ENCODE data around the gene CLIC3.
A peak's percentile ranks its signal among the peaks of the same experiment; 100 is the strongest.

Gene CLIC3

GRCh38 chr9:136982232-136983051 is 13.9 kb downstream of the CLIC3 start, which contains the start of gene LCNL1:
Gene LCNL1, plus strand, starts transcription at chr9:136982993. Its CDS starts 594 bp downstream, at chr9:136983587.
- FAIRE-seq (no peak), DNase-seq (ENCODE audit: low spot score) (no peak)

GRCh38 chr9:136981588-136982231 is 14.7 kb downstream of the CLIC3 start:
- FAIRE-seq (no peak), DNase-seq (ENCODE audit: low spot score) (no peak)

GRCh38 chr9:136980669-136981478 is 15.5 kb downstream of the CLIC3 start:
- FAIRE-seq, result no peak
- DNase-seq (ENCODE audit: low spot score), result no peak

GRCh38 chr9:136979769-136980587 is 16.4 kb downstream of the CLIC3 start:
- DNase-seq (ENCODE audit: low spot score), result no peak
- no peak for FAIRE-seq

- DNase-seq (ENCODE audit: low spot score) (no peak), FAIRE-seq (no peak)
Observed at GRCh38 chr9:136978865-136979544, 17.4 kb downstream of the CLIC3 start.

GRCh38 chr9:136978073-136978864 is 18.1 kb downstream of the CLIC3 start:
- DNase-seq (ENCODE audit: low spot score), result no peak
- FAIRE-seq, result no peak

GRCh38 chr9:136977649-136978072 is 18.7 kb downstream of the CLIC3 start:
- FAIRE-seq, result no peak

GRCh38 chr9:136977223-136977622 is 19.1 kb downstream of the CLIC3 start, which contains the start of gene PTGDS:
Gene PTGDS, plus strand, starts transcription at chr9:136977504. Its CDS starts 75 bp downstream, at chr9:136977579.
- DNase-seq (ENCODE audit: low spot score) (no peak), FAIRE-seq (no peak)

More at GRCh38 chr9:136977649-136978072, 18.7 kb downstream of the CLIC3 start:
- no peak for DNase-seq (ENCODE audit: low spot score)

GRCh38 chr9:136975644-136976043 is 20.7 kb downstream of the CLIC3 start:
- FAIRE-seq, result peak; percentile 46
- DNase-seq (ENCODE audit: low spot score), result peak; percentile 61

GRCh38 chr9:136974817-136975535 is 21.4 kb downstream of the CLIC3 start:
- peak; percentile 75 for DNase-seq (ENCODE audit: low spot score)
- peak; percentile 86 for FAIRE-seq

- FAIRE-seq, result no peak
Observed at GRCh38 chr9:136973618-136974617, 22.4 kb downstream of the CLIC3 start.

GRCh38 chr9:136972743-136973142 is 23.6 kb downstream of the CLIC3 start:
- FAIRE-seq, result no peak

More at GRCh38 chr9:136973618-136974617, 22.4 kb downstream of the CLIC3 start:
- DNase-seq (ENCODE audit: low spot score), result no peak

GRCh38 chr9:136972335-136972734 is 24.0 kb downstream of the CLIC3 start:
- DNase-seq (ENCODE audit: low spot score) (no peak), FAIRE-seq (no peak)

More at GRCh38 chr9:136972743-136973142, 23.6 kb downstream of the CLIC3 start:
- DNase-seq (ENCODE audit: low spot score), result no peak

GRCh38 chr9:136971746-136972145 is 24.6 kb downstream of the CLIC3 start:
- DNase-seq (ENCODE audit: low spot score) (no peak), FAIRE-seq (no peak)

- FAIRE-seq (no peak), DNase-seq (ENCODE audit: low spot score) (no peak)
Observed at GRCh38 chr9:136970361-136970760, 26.0 kb downstream of the CLIC3 start.

- DNase-seq (ENCODE audit: low spot score), result no peak
- no peak for FAIRE-seq
Observed at GRCh38 chr9:136969774-136970173, 26.6 kb downstream of the CLIC3 start.

GRCh38 chr9:136969150-136969549 is 27.2 kb downstream of the CLIC3 start:
- DNase-seq (ENCODE audit: low spot score) (no peak), FAIRE-seq (no peak)

Measured in RCC 7860 (cell line).